Measurements from ENCODE around the gene BRD1. TPM values are rescaled to one million over a fixed set of nuclear protein-coding genes. Genes with fewer than 3 reads are reported as not detected.

BRD1 gene
- total RNA-seq, 4 donors from 2014 or later: 17.9 to 47.4 (median 37.9) TPM

DNA sequence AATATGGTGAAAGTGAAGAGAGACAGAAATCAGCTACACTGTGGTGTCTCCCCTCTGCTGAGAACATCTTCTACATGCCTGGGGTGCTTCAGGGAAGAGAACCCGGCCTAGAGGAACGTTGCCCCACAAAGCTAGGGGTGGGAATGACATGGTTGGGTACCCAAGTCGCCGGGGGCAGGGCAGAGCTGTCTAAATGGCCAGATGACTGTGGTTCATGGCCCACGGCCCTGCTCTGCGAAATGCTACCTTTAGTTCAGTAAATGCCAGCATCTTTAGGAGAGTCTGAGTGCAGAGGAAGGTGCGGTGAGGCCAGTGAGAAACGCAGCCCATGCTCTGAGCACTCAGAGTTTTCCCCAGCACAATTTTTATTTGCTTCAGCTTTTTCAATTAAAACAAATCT, 12.8 kb downstream of the BRD1 start:
- Histone ChIP-seq H3K4me3 (no peak overlapping the region), H3K9me3 (no peaks in the 10 kb centered on the region), H3K27me3 (no peaks in the 10 kb centered on the region), H3K27ac (no peak overlapping the region), H3K36me3 (no peaks in the 10 kb centered on the region), H3K4me1 (peaks cover 0 to 6% of the 10 kb centered on the region in 2 donors)
- TF ChIP-seq POLR2A (IDR thresholded peaks at IDR 0.05): no peak
- TF ChIP-seq, protein P1, sequence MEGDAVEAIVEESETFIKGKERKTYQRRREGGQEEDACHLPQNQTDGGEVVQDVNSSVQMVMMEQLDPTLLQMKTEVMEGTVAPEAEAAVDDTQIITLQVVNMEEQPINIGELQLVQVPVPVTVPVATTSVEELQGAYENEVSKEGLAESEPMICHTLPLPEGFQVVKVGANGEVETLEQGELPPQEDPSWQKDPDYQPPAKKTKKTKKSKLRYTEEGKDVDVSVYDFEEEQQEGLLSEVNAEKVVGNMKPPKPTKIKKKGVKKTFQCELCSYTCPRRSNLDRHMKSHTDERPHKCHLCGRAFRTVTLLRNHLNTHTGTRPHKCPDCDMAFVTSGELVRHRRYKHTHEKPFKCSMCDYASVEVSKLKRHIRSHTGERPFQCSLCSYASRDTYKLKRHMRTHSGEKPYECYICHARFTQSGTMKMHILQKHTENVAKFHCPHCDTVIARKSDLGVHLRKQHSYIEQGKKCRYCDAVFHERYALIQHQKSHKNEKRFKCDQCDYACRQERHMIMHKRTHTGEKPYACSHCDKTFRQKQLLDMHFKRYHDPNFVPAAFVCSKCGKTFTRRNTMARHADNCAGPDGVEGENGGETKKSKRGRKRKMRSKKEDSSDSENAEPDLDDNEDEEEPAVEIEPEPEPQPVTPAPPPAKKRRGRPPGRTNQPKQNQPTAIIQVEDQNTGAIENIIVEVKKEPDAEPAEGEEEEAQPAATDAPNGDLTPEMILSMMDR (IDR thresholded peaks at IDR 0.05): no peak
- no peak for DNase-seq
- intact Hi-C loops (cut with DNase I; ENCODE audit: low total_unique reads): no loop called here

DNA sequence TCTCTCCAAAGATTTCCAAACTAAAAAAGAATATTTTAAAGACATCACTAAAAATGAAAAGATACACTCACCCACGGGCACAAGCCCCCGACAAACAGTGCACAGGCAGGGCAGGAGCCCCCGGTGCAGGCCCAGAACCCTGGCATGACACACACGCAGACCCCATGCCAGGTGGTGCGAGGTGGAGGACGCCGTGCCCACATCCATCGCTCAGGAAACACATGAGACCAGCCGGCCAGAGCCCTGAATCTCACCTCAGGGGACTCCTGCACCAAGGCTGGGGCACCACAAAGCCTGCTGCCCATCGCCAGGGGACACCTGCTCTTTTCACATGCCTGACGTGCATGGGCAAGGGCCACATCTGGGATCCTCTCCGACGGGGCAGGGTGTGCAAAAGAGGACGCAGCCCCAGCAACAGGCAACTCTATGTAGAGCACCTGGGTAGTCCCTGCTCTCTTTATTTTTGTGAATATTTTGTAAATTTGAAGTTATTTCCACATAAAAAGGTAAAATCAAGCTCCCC, 13.4 kb downstream of the BRD1 start:
- Histone ChIP-seq H3K9me3 (no peaks in the 10 kb centered on the region), H3K36me3 (no peaks in the 10 kb centered on the region), H3K27ac (no peak overlapping the region), H3K27me3 (no peaks in the 10 kb centered on the region), H3K4me3 (no peak overlapping the region), H3K4me1 (peaks cover 0 to 6% of the 10 kb centered on the region in 2 donors)
- TF ChIP-seq, protein P1 (IDR thresholded peaks at IDR 0.05): no peak
- TF ChIP-seq POLR2A (IDR thresholded peaks at IDR 0.05): no peak
- DNase-seq: no peak
- intact Hi-C loops (cut with DNase I; ENCODE audit: low total_unique reads): no loop called here

DNA sequence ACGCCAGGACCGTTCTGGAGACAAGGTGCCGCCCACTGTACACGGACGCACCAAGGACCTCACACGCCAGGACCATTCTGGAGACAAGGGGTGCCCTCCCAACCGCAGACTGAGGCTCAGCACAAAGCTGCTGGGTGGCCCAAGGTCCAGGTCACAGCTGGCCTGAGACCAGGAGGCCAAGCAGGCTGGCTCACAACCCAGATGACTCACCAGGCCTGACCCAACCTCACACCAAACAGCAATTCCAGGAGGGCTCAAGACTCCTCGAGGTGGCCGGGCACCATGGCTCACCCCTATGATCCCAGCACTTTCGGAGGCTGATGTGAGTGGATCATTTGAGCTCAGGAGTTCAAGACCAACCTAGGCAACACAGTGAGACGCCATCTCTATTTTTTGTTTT, 14.8 kb downstream of the BRD1 start:
- peaks cover 0 to 6% of the 10 kb centered on the region in 2 donors for H3K4me1 ChIP-seq
- intact Hi-C loops (cut with DNase I; ENCODE audit: low total_unique reads): no loop called here
- H3K27ac ChIP-seq: no peak overlapping the region
- no peak overlapping the region for H3K4me3 ChIP-seq
- no peaks in the 10 kb centered on the region for H3K27me3 ChIP-seq
- H3K36me3 ChIP-seq: no peaks in the 10 kb centered on the region
- H3K9me3 ChIP-seq: no peaks in the 10 kb centered on the region
- no peak for DNase-seq
- TF ChIP-seq POLR2A (IDR thresholded peaks at IDR 0.05): no peak
- TF ChIP-seq, protein P1 (IDR thresholded peaks at IDR 0.05): no peak

DNA sequence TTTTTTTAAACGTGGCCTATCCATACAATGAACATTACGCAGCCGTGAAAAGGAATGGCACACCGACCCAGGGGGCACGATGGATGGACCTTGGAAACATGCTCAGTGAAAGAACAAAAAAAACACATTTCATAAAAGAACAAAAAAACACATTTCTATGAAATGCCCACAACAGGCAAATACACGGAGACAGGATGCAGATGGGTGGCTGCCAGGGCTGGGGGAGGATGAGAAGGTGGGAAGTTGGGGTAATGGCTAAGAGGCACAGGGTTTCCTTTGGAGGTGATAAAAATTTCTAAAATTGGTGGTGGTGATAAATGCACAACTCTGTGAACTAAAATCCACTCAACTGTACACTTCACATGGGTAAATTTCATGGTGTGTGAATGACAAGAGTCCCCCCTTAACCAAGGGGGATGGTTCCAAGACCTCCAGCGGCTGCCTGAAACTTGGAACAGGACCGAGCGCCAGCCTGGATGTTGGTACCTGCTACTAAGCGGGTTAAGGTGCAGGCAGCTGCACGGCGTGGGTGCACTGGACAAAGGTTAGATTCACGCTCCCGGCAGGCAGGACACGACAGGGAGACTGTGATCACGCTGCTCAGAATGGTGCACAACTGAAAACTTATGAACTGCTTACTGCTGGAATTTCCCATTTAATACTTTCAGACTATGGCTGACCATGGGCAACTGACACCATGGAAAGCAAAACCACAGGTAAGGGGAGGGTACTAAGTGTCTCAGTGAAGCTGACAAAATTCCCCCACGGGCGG, 16.5 kb downstream of the BRD1 start:
- Histone ChIP-seq H3K27me3 (no peaks in the 10 kb centered on the region), H3K4me1 (peaks cover 0 to 6% of the 10 kb centered on the region in 2 donors), H3K9me3 (no peaks in the 10 kb centered on the region), H3K36me3 (no peaks in the 10 kb centered on the region), H3K27ac (no peak overlapping the region), H3K4me3 (no peak overlapping the region)
- DNase-seq: no peak
- no peak for TF ChIP-seq POLR2A (IDR thresholded peaks at IDR 0.05)
- TF ChIP-seq, protein P1 (IDR thresholded peaks at IDR 0.05): no peak
- intact Hi-C loops (cut with DNase I; ENCODE audit: low total_unique reads): no loop called here

DNA sequence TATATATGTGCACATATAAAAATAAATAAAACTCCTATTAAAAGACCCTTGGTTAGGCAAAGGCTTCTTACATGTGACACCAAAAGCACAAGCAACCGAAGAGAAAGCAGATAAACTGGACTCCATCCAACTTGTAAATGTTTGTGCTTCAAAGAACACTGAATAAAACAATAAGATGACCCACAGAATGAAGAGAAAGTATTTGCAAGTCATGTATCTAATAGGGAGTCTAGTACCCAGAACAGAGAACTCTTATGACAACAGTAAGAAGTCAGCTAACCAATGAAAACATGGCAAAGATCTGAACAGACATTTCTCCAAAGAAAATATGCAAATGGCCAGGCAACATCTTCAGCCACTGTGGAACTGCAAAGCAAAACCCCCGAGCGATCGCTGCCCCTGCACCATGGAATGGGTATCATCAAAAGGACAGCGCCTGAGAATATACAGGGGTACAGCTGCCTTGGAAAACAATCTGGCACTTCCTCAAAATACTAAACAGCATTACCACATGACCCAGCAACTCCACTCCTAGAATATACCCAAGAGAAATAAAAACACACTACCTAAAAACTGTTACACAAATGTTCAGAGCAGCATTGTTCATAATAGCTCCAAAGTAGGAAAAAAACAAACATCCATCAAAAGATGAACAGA, 17.2 kb downstream of the BRD1 start:
- no peak overlapping the region for H3K4me3 ChIP-seq
- intact Hi-C loops (cut with DNase I; ENCODE audit: low total_unique reads): no loop called here
- no peaks in the 10 kb centered on the region for H3K36me3 ChIP-seq
- TF ChIP-seq, protein P1 (IDR thresholded peaks at IDR 0.05): no peak
- DNase-seq: no peak
- H3K9me3 ChIP-seq: no peaks in the 10 kb centered on the region
- no peaks in the 10 kb centered on the region for H3K27me3 ChIP-seq
- H3K4me1 ChIP-seq: peaks cover 0 to 2% of the 10 kb centered on the region in 2 donors
- H3K27ac ChIP-seq: no peak overlapping the region

Data from uterus (tissue), 4 donors.